WTC11 (cell line): ENCODE measurements around the gene MLN. TPM values are rescaled to one million over a fixed set of nuclear protein-coding genes. Genes with fewer than 3 reads are reported as not detected.
A peak's percentile ranks its signal among the peaks of the same experiment; 100 is the strongest.

ENCODE experiments used
- ATAC-seq: fragments of 200-7000 bp; cut with Tn5 transposase; 2 replicates; pipeline ENCODE4 v1.10.0; 2021; ENCODE audit warnings: mild to moderate bottlenecking, moderate library complexity
- CTCF ChIA-PET: fragments of 300-600 bp; sonication (Branson Sonifier 250); formaldehyde crosslinking; loops from one replicate; lab custom pipeline; 2021; ENCODE audit warnings: antibody characterized with exemption; lab: Charles Lee
- POLR2A ChIA-PET: fragments of 350-600 bp; sonication (Branson Sonifier 250); formaldehyde crosslinking; loops from one replicate; lab custom pipeline; 2021; ENCODE audit warnings: antibody characterized with exemption; lab: Charles Lee
- DNase-seq: peaks from one replicate; pipeline ENCODE4 v3.0.0; 2021; ENCODE audit warnings: low spot score
- H3K27ac Mint-ChIP-seq: 2 replicates; pipeline ENCODE4 v1.8.0; 2021; ENCODE audit warnings: mixed read lengths
- H3K27me3 Mint-ChIP-seq: 2 replicates; pipeline ENCODE4 v1.8.0; 2021; ENCODE audit warnings: low read depth, mild to moderate bottlenecking, moderate library complexity, mixed read lengths
- H3K36me3 Mint-ChIP-seq: 2 replicates; pipeline ENCODE4 v1.8.0; 2021; ENCODE audit warnings: mixed read lengths
- H3K4me1 Mint-ChIP-seq: 2 replicates; pipeline ENCODE4 v1.8.0; 2022; ENCODE audit warnings: mixed read lengths
- H3K4me3 Mint-ChIP-seq: 2 replicates; pipeline ENCODE4 v1.8.0; 2021; ENCODE audit warnings: mild to moderate bottlenecking, moderate library complexity, mixed read lengths
- H3K9me3 Mint-ChIP-seq: 2 replicates; pipeline ENCODE4 v1.8.0; 2021; ENCODE audit warnings: mixed read lengths
- E2F4 ChIP-seq: sonication (generic); formaldehyde crosslinking; IDR thresholded peaks from 2 replicates; pipeline ENCODE4 v1.8.1; 2022; ENCODE audit warnings: low read depth, mild to moderate bottlenecking, moderate library complexity, missing genetic modification reagents, borderline replicate concordance
- EMX1 ChIP-seq: fragments of 250-450 bp; sonication (Bioruptor Pico); IDR thresholded peaks from 2 replicates; pipeline ENCODE4 v1.8.0; 2021; ENCODE audit warnings: mild to moderate bottlenecking
- GABPB1 ChIP-seq: sonication (generic); formaldehyde crosslinking; IDR thresholded peaks from 2 replicates; pipeline ENCODE4 v1.8.1; 2023; ENCODE audit warnings: mild to moderate bottlenecking, missing genetic modification reagents
- JAZF1 ChIP-seq: fragments of 250-450 bp; sonication (Bioruptor Pico); IDR thresholded peaks from 2 replicates; pipeline ENCODE4 v1.9.0; 2021; ENCODE audit warnings: moderate library complexity, mild to moderate bottlenecking, inconsistent platforms
- JUN ChIP-seq: sonication (generic); formaldehyde crosslinking; IDR thresholded peaks from 2 replicates; pipeline ENCODE4 v1.8.0; 2023; ENCODE audit warnings: mild to moderate bottlenecking, missing genetic modification reagents
- NFATC4 ChIP-seq: fragments of 250-450 bp; sonication (Bioruptor Pico); IDR thresholded peaks from 2 replicates; pipeline ENCODE4 v1.9.0; 2021; ENCODE audit warnings: mild to moderate bottlenecking
- NFE2L1 ChIP-seq: sonication (generic); formaldehyde crosslinking; IDR thresholded peaks from 2 replicates; pipeline ENCODE4 v1.8.1; 2023; ENCODE audit warnings: missing genetic modification reagents
- NFYB ChIP-seq: sonication (generic); formaldehyde crosslinking; conservative IDR thresholded peaks from 2 replicates; pipeline ENCODE4 v1.8.0; 2022; ENCODE audit warnings: low read depth, missing genetic modification reagents
- NR1H2 ChIP-seq: sonication (generic); formaldehyde crosslinking; IDR thresholded peaks from 2 replicates; pipeline ENCODE4 v1.9.0; 2021; ENCODE audit warnings: mild to moderate bottlenecking, moderate library complexity, missing genetic modification reagents
- NR2C2 ChIP-seq: sonication (generic); formaldehyde crosslinking; IDR thresholded peaks from 2 replicates; pipeline ENCODE4 v1.8.0; 2022; ENCODE audit warnings: mild to moderate bottlenecking, missing genetic modification reagents
- PREB ChIP-seq: sonication (generic); formaldehyde crosslinking; IDR thresholded peaks from 2 replicates; pipeline ENCODE4 v1.8.1; 2022; ENCODE audit warnings: mild to moderate bottlenecking, missing genetic modification reagents, moderate library complexity, borderline replicate concordance
- TCF7 ChIP-seq: sonication (generic); formaldehyde crosslinking; IDR thresholded peaks from 2 replicates; pipeline ENCODE4 v1.8.0; 2022; ENCODE audit warnings: mild to moderate bottlenecking, low read depth, missing genetic modification reagents, moderate library complexity
- ZBTB43 ChIP-seq: sonication (generic); formaldehyde crosslinking; IDR thresholded peaks from 2 replicates; pipeline ENCODE4 v1.8.1; 2023; ENCODE audit warnings: mild to moderate bottlenecking, missing genetic modification reagents
- ZNF219 ChIP-seq: sonication (generic); formaldehyde crosslinking; IDR thresholded peaks from 2 replicates; pipeline ENCODE4 v1.8.0; 2023; ENCODE audit warnings: missing genetic modification reagents, mild to moderate bottlenecking, borderline replicate concordance
- total RNA-seq: library from RNA; stranded (reverse); gene quantifications from 3 replicates; pipeline ENCODE4 v1.2.3, GENCODE V29; 2021
- TF ChIP-seq, protein P1 (sequence below): fragments of 250-450 bp; sonication (Bioruptor Pico); IDR thresholded peaks from 2 replicates; pipeline ENCODE4 v1.9.0; 2021; ENCODE audit warnings: mild to moderate bottlenecking, borderline replicate concordance
- TF ChIP-seq, protein P2 (sequence below): sonication (generic); formaldehyde crosslinking; IDR thresholded peaks from 2 replicates; pipeline ENCODE4 v1.8.1; 2023; ENCODE audit warnings: mild to moderate bottlenecking, moderate library complexity, missing genetic modification reagents
- TF ChIP-seq, protein P3 (sequence below): fragments of 250-450 bp; sonication (Bioruptor Pico); conservative IDR thresholded peaks from 2 replicates; pipeline ENCODE4 v1.9.0; 2021; ENCODE audit warnings: mild to moderate bottlenecking
- TF ChIP-seq, protein P4 (sequence below): sonication (generic); formaldehyde crosslinking; IDR thresholded peaks from 2 replicates; pipeline ENCODE4 v1.8.0; 2023; ENCODE audit warnings: mild to moderate bottlenecking, missing genetic modification reagents
- TF ChIP-seq, protein P5 (sequence below): sonication (generic); formaldehyde crosslinking; IDR thresholded peaks from 2 replicates; pipeline ENCODE4 v1.8.0; 2022; ENCODE audit warnings: missing genetic modification reagents

MLN gene
- total RNA-seq, 1 experiment from 2014 or later = not detected

GRCh38 chr6:33791620-33792019 is 12.2 kb downstream of the MLN start:
- H3K9me3 Mint-ChIP-seq = no peaks in the 10 kb centered on the region
- DNase-seq (no peak), ATAC-seq (no peak)
- peaks cover 76% of the 10 kb centered on the region for H3K4me1 Mint-ChIP-seq
- H3K36me3 Mint-ChIP-seq = no peaks in the 10 kb centered on the region
- CTCF ChIA-PET = interaction anchor here (1.1 to 2.5 kb wide), 5 partner anchors 20 to 49 kb away, joined by 3 to 10 read pairs (median 4); no protein-coding TSS in a partner anchor
- H3K27me3 Mint-ChIP-seq = no peaks in the 10 kb centered on the region
- no peak overlapping the region for H3K4me3 Mint-ChIP-seq
- POLR2A ChIA-PET = no interaction called here
- H3K27ac Mint-ChIP-seq = peak overlapping the region; percentile 44; the same call in 1 of the 2 replicates
- TF ChIP-seq JUN (CRISPR knock-in tag) (no peak), NFATC4 (CRISPR knock-in tag) (no peak), E2F4 (CRISPR knock-in tag) (no peak), TCF7 (CRISPR knock-in tag) (no peak), NR1H2 (CRISPR knock-in tag) (no peak), NFYB (CRISPR knock-in tag) (no peak), NR2C2 (CRISPR knock-in tag) (no peak), ZNF219 (CRISPR knock-in tag) (no peak), GABPB1 (CRISPR knock-in tag) (no peak), EMX1 (CRISPR knock-in tag) (no peak), PREB (no peak), JAZF1 (no peak), NFE2L1 (no peak), ZBTB43 (CRISPR knock-in tag) (no peak)
- TF ChIP-seq, protein P1, sequence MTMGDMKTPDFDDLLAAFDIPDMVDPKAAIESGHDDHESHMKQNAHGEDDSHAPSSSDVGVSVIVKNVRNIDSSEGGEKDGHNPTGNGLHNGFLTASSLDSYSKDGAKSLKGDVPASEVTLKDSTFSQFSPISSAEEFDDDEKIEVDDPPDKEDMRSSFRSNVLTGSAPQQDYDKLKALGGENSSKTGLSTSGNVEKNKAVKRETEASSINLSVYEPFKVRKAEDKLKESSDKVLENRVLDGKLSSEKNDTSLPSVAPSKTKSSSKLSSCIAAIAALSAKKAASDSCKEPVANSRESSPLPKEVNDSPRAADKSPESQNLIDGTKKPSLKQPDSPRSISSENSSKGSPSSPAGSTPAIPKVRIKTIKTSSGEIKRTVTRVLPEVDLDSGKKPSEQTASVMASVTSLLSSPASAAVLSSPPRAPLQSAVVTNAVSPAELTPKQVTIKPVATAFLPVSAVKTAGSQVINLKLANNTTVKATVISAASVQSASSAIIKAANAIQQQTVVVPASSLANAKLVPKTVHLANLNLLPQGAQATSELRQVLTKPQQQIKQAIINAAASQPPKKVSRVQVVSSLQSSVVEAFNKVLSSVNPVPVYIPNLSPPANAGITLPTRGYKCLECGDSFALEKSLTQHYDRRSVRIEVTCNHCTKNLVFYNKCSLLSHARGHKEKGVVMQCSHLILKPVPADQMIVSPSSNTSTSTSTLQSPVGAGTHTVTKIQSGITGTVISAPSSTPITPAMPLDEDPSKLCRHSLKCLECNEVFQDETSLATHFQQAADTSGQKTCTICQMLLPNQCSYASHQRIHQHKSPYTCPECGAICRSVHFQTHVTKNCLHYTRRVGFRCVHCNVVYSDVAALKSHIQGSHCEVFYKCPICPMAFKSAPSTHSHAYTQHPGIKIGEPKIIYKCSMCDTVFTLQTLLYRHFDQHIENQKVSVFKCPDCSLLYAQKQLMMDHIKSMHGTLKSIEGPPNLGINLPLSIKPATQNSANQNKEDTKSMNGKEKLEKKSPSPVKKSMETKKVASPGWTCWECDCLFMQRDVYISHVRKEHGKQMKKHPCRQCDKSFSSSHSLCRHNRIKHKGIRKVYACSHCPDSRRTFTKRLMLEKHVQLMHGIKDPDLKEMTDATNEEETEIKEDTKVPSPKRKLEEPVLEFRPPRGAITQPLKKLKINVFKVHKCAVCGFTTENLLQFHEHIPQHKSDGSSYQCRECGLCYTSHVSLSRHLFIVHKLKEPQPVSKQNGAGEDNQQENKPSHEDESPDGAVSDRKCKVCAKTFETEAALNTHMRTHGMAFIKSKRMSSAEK (CRISPR knock-in tag) = no peak
- TF ChIP-seq, protein P2, sequence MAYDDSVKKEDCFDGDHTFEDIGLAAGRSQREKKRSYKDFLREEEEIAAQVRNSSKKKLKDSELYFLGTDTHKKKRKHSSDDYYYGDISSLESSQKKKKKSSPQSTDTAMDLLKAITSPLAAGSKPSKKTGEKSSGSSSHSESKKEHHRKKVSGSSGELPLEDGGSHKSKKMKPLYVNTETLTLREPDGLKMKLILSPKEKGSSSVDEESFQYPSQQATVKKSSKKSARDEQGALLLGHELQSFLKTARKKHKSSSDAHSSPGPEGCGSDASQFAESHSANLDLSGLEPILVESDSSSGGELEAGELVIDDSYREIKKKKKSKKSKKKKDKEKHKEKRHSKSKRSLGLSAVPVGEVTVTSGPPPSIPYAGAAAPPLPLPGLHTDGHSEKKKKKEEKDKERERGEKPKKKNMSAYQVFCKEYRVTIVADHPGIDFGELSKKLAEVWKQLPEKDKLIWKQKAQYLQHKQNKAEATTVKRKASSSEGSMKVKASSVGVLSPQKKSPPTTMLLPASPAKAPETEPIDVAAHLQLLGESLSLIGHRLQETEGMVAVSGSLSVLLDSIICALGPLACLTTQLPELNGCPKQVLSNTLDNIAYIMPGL = no peak
- TF ChIP-seq, protein P3, sequence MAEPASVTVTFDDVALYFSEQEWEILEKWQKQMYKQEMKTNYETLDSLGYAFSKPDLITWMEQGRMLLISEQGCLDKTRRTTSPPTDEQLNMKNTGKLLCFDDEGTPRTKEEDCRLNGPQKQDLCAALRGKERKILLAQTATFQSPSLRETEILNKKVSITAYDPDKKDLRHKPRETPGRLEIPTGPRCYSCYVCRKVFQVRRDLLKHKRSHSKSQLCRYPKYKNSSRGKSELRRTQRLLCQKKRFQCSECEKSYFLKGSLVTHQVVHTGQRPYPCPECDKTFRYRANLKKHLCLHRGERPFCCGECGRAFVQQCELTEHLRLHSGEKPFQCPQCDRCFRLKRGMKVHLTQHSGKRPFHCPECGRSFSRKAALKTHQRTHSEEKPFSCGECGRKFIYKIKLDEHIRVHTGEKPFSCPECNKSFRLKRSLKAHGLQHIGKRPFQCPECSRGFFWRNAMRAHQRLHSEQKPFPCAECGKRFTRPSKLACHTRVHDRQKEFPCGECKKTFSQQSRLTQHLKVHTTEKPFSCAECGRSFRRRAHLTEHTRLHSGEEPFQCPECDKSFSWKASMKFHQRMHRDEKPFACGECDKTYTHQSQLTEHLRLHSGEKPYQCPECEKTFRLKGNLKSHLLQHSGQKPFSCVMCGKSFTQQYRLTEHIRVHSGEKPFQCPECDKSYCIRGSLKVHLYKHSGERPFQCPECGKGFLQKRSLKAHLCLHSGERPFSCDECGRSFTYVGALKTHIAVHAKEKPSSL (CRISPR knock-in tag) = no peak
- TF ChIP-seq, protein P4, sequence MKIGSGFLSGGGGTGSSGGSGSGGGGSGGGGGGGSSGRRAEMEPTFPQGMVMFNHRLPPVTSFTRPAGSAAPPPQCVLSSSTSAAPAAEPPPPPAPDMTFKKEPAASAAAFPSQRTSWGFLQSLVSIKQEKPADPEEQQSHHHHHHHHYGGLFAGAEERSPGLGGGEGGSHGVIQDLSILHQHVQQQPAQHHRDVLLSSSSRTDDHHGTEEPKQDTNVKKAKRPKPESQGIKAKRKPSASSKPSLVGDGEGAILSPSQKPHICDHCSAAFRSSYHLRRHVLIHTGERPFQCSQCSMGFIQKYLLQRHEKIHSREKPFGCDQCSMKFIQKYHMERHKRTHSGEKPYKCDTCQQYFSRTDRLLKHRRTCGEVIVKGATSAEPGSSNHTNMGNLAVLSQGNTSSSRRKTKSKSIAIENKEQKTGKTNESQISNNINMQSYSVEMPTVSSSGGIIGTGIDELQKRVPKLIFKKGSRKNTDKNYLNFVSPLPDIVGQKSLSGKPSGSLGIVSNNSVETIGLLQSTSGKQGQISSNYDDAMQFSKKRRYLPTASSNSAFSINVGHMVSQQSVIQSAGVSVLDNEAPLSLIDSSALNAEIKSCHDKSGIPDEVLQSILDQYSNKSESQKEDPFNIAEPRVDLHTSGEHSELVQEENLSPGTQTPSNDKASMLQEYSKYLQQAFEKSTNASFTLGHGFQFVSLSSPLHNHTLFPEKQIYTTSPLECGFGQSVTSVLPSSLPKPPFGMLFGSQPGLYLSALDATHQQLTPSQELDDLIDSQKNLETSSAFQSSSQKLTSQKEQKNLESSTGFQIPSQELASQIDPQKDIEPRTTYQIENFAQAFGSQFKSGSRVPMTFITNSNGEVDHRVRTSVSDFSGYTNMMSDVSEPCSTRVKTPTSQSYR (CRISPR knock-in tag) = no peak
- TF ChIP-seq, protein P5, sequence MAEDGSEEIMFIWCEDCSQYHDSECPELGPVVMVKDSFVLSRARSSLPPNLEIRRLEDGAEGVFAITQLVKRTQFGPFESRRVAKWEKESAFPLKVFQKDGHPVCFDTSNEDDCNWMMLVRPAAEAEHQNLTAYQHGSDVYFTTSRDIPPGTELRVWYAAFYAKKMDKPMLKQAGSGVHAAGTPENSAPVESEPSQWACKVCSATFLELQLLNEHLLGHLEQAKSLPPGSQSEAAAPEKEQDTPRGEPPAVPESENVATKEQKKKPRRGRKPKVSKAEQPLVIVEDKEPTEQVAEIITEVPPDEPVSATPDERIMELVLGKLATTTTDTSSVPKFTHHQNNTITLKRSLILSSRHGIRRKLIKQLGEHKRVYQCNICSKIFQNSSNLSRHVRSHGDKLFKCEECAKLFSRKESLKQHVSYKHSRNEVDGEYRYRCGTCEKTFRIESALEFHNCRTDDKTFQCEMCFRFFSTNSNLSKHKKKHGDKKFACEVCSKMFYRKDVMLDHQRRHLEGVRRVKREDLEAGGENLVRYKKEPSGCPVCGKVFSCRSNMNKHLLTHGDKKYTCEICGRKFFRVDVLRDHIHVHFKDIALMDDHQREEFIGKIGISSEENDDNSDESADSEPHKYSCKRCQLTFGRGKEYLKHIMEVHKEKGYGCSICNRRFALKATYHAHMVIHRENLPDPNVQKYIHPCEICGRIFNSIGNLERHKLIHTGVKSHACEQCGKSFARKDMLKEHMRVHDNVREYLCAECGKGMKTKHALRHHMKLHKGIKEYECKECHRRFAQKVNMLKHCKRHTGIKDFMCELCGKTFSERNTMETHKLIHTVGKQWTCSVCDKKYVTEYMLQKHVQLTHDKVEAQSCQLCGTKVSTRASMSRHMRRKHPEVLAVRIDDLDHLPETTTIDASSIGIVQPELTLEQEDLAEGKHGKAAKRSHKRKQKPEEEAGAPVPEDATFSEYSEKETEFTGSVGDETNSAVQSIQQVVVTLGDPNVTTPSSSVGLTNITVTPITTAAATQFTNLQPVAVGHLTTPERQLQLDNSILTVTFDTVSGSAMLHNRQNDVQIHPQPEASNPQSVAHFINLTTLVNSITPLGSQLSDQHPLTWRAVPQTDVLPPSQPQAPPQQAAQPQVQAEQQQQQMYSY (CRISPR knock-in tag) = no peak
